ENCODE data around the gene TCHP.

GRCh38 chr12:109897029-109897428 is 3.0 kb upstream of the TCHP start:
- TF ChIP-seq CTCF (conservative IDR thresholded peaks at IDR 0.05; ENCODE audit: low read length) (no peak), EZH2phosphoT487 (IDR thresholded peaks at IDR 0.05; ENCODE audit: borderline replicate concordance, low read depth, low read length) (no peak)
